ENCODE results near the gene GPRC5D.

GRCh38 chr12:12960639-12961209 lies 8.8 kb upstream of the GPRC5D start:
- no peak for TF ChIP-seq POLR2AphosphoS5 (IDR thresholded peaks at IDR 0.05; ENCODE audit: low read depth, low read length)
- TF ChIP-seq POLR2A (IDR thresholded peaks at IDR 0.05; ENCODE audit: low read depth, low read length): no peak
- no peak for TF ChIP-seq TAF1 (IDR thresholded peaks at IDR 0.05; ENCODE audit: borderline replicate concordance, low read depth, low read length)
